PC-9 (cell line): ENCODE results near the gene DOCK2.
"Not testable (repeated sequence)": the region's sequence is repeated elsewhere in the genome, so short reads cannot be mapped to it uniquely, and the experiment has no call there.

Source experiments
- EZH2 ChIP-seq: fragments of 200-600 bp; sonication (generic); IDR thresholded peaks from 2 replicates; pipeline ENCODE4 v1.8.0; 2017; ENCODE audit warnings: antibody characterized with exemption, low read depth
- TF ChIP-seq, protein P1 (sequence below): fragments of 200-600 bp; sonication (generic); conservative IDR thresholded peaks from 2 replicates; pipeline ENCODE4 v1.6.1; 2017; ENCODE audit warnings: mixed run types, antibody characterized with exemption, mild to moderate bottlenecking, moderate library complexity

- TF ChIP-seq, protein P1, sequence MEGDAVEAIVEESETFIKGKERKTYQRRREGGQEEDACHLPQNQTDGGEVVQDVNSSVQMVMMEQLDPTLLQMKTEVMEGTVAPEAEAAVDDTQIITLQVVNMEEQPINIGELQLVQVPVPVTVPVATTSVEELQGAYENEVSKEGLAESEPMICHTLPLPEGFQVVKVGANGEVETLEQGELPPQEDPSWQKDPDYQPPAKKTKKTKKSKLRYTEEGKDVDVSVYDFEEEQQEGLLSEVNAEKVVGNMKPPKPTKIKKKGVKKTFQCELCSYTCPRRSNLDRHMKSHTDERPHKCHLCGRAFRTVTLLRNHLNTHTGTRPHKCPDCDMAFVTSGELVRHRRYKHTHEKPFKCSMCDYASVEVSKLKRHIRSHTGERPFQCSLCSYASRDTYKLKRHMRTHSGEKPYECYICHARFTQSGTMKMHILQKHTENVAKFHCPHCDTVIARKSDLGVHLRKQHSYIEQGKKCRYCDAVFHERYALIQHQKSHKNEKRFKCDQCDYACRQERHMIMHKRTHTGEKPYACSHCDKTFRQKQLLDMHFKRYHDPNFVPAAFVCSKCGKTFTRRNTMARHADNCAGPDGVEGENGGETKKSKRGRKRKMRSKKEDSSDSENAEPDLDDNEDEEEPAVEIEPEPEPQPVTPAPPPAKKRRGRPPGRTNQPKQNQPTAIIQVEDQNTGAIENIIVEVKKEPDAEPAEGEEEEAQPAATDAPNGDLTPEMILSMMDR, result not testable (repeated sequence)
- not testable (repeated sequence) for TF ChIP-seq EZH2
Observed at GRCh38 chr5:169834540-169834939, 197.5 kb downstream of the DOCK2 start.
